Stomach (tissue), 4 donors: Measurements from ENCODE around the gene FRRS1.

ENCODE experiments used
- EP300 ChIP-seq: sonication (generic); formaldehyde crosslinking; IDR thresholded peaks from one replicate; pipeline ENCODE4 v1.6.1; 2017; ENCODE audit warnings: antibody characterized with exemption
- POLR2AphosphoS5 ChIP-seq, 3 donors: sonication (generic); formaldehyde crosslinking; IDR thresholded peaks; one replicate each; pipeline ENCODE4 v1.6.1; 2016; ENCODE audit warnings: antibody characterized with exemption in 3 of 3

DNA sequence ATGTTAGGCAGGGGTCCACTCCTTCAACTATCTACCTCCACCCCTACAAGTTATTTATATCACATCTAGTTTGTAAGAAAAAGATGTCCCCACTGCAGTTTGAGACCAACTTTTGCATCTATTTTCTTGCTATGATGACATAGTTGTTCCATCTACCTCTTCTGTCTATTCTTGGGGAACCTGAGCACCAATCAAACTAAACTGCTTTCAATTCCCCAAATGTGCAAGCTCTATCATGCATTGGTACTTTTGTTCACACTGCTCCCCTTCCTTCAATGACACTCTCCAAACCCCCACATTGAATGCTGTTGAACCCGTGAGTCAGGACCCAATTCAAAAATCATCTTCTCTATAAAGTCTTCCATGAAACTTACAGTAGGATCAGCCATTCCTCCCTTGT, 16.0 kb upstream of the FRRS1 start:
- TF ChIP-seq POLR2AphosphoS5 (IDR thresholded peaks at IDR 0.05) (no peak), EP300 (no peak)
